Measurements from ENCODE around the gene TRMT11.

TRMT11 gene

GRCh38 chr6:126077810-126078776, 91.8 kb downstream of the TRMT11 start:
- no peak for DNase-seq

DNA sequence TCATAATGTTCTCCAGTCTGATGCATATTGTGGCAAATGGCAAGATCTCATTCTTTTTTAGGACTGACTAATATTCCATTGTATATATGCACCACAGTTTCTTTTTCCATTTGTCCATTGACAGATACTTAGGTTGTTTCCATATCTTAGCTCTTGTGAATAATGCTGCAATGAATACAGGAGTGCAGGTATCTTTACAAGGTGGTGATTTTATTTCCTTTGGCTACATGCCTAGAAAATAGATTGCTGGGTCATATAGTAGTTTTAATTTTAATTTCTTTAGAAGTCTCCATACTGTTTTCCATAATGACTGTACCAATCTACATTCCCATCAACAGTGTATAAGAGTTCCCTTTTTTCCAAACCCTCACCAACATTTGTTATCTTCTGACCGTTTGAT, 97.5 kb downstream of the TRMT11 start:
- DNase-seq: no peak

DNA sequence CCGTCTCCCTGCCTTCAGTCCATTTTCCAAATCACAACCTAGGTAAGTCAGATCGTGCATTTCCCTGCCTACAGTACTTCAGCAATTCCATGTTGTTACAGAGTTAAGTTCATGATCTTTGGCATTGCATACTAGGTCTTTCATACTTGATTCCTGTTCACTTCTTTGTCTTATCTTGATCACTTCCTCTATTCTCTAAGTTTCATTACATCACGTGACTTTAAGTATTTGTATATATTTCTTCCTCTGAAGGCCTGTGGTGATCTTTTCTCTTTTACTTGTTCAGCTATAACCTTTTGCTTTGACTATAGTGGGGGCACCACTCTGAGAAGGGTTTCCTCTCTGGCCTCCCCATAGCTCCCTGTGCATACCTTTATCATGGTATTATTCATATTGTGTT, 100.2 kb downstream of the TRMT11 start:
- DNase-seq: no peak
